ENCODE measurements around the gene TEAD2.

TEAD2 gene

DNA sequence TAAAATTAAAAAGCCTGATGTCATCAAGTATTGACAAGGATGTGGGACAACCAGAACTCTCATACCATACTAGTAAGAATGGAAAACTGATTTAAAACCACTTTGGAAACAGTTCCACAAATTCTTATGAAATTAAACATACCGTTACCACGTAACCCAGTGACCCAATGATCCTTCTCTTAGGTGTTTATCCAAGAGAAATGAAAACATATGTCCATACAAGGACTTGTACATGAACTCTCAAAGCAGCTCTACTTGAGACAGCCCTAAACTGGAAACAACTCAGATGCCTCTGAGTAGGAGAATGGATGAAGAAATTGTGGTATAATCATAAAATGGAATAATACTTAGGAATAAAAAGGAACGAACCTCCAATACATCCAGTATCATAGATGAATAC lies 64.8 kb downstream of the TEAD2 start:
- TF ChIP-seq, protein P1, sequence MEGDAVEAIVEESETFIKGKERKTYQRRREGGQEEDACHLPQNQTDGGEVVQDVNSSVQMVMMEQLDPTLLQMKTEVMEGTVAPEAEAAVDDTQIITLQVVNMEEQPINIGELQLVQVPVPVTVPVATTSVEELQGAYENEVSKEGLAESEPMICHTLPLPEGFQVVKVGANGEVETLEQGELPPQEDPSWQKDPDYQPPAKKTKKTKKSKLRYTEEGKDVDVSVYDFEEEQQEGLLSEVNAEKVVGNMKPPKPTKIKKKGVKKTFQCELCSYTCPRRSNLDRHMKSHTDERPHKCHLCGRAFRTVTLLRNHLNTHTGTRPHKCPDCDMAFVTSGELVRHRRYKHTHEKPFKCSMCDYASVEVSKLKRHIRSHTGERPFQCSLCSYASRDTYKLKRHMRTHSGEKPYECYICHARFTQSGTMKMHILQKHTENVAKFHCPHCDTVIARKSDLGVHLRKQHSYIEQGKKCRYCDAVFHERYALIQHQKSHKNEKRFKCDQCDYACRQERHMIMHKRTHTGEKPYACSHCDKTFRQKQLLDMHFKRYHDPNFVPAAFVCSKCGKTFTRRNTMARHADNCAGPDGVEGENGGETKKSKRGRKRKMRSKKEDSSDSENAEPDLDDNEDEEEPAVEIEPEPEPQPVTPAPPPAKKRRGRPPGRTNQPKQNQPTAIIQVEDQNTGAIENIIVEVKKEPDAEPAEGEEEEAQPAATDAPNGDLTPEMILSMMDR (IDR thresholded peaks at IDR 0.05; ENCODE audit: control insufficient read depth, extremely low read depth, insufficient read depth): no peak
- DNase-seq (ENCODE audit: low read depth): no peak

DNA sequence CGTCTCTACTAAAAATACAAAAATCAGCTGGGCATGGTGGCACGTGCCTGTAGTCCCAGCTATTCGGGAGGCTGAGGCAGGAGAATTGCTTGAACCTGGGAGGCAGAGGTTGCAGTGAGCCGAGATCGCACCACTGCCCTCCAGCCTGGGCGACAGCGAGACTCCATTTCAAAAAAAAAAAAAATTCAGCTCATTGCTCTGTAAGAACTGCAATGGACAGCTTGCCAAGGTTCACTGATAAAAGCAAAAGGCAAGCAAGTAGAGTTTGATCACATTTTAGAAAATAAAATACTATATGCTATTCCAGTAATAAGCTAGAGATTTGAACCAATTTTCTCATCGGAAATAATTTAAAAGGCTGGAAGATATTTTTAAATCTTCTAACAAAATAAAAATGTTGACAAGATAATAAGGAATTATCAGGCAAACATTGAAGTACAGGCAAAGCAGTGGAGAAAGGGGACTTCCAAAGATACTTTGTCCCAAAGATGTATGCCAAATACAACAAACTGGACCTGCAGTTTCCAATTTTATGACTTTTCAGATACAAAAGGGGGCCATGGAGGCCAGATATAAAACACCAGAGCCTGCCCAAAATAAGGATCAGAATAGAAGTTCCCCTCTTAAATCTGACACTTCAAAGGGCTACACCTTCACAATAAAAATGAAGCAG lies 66.9 kb downstream of the TEAD2 start:
- TF ChIP-seq, protein P1 (IDR thresholded peaks at IDR 0.05; ENCODE audit: control insufficient read depth, extremely low read depth, insufficient read depth): no peak
- H3K4me3 ChIP-seq (ENCODE audit: low read depth, low read length): no peak overlapping the region
- DNase-seq (ENCODE audit: low read depth): no peak

More for the DNA sequence above, 64.8 kb downstream of the TEAD2 start:
- no peak overlapping the region for H3K4me3 ChIP-seq (ENCODE audit: low read depth, low read length)

DNA sequence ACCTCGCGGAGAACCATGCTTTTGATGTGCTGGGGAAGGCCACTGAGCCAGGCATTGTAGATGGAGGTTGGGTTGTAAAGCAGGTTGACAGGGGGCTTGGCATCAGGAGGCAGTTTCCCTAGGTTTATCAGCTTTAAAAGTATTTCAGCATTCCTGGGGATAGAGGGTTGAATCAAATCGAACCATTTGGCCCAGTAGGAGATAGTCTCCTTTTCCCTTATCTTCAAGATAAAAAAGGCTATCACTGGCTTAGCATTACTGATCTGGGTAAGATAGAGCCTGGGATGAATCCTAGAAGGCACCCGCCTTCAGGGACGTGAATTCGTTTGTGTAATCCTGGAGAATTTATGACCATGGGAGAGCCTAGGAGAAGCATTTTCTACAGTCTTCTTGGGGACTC lies 67.8 kb downstream of the TEAD2 start:
- no peak for DNase-seq (ENCODE audit: low read depth)
- TF ChIP-seq, protein P1 (IDR thresholded peaks at IDR 0.05; ENCODE audit: control insufficient read depth, extremely low read depth, insufficient read depth): no peak
- no peak overlapping the region for H3K4me3 ChIP-seq (ENCODE audit: low read depth, low read length)

Measured in LNCaP clone FGC (cell line).